ENCODE measurements around the gene COA1. TPM values are rescaled to one million over a fixed set of nuclear protein-coding genes. Genes with fewer than 3 reads are reported as not detected.

The COA1 gene
- total RNA-seq, 1 donor from 2014 or later = 47.9 TPM

DNA sequence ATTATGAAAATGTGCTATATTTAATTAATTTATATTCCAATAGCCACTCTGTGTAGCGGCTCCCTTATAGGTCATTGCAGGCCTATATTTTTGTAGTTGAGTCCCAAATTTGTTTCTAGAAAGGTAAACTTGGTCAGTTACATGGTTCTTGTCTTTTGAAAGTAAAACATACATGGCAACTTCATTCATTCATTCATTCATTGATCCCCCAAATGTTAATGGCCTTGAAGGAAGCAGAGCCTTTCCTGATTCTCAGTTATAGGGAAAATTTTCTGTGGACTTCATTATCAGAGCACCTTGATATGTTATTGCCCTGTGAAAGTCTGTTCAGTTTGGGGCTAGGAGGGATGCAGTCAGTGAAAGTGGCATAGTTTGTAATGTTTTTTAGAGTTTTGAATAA, 32.1 kb upstream of the COA1 start:
- Histone ChIP-seq H3K4me1 (peaks cover 40% of the 10 kb centered on the region), H3K36me3 (no peaks in the 10 kb centered on the region), H3K27ac (no peak overlapping the region), H3K4me3 (no peak overlapping the region), H3K9me3 (no peaks in the 10 kb centered on the region), H3K27me3 (no peaks in the 10 kb centered on the region)
- DNase-seq = no peak
- no peak for ATAC-seq
- intact Hi-C loops (cut with DNase I) = no loop called here
- TF ChIP-seq, protein P1, sequence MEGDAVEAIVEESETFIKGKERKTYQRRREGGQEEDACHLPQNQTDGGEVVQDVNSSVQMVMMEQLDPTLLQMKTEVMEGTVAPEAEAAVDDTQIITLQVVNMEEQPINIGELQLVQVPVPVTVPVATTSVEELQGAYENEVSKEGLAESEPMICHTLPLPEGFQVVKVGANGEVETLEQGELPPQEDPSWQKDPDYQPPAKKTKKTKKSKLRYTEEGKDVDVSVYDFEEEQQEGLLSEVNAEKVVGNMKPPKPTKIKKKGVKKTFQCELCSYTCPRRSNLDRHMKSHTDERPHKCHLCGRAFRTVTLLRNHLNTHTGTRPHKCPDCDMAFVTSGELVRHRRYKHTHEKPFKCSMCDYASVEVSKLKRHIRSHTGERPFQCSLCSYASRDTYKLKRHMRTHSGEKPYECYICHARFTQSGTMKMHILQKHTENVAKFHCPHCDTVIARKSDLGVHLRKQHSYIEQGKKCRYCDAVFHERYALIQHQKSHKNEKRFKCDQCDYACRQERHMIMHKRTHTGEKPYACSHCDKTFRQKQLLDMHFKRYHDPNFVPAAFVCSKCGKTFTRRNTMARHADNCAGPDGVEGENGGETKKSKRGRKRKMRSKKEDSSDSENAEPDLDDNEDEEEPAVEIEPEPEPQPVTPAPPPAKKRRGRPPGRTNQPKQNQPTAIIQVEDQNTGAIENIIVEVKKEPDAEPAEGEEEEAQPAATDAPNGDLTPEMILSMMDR (IDR thresholded peaks at IDR 0.05) = no peak

DNA sequence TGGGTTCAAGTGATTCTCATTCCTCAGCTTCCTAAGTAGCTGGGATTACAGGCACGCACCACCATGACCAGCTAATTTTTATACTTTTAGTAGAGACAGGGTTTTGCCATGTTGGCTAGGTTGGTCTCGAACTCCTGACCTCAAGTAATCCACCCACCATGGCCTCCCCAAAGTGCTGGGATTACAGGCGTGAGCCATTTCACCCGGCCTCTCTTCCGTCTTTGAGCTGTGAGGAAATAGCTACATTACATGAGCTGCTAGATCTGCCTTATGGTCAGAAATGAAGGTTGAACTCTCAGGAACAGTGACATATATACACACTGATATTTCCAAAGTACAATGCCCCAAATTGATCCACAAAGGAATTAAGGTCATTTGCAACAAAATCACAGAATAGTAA, 31.5 kb upstream of the COA1 start:
- peaks cover 40% of the 10 kb centered on the region for H3K4me1 ChIP-seq
- H3K27me3 ChIP-seq = no peaks in the 10 kb centered on the region
- no peaks in the 10 kb centered on the region for H3K9me3 ChIP-seq
- DNase-seq (no peak), ATAC-seq (no peak)
- TF ChIP-seq, protein P1 (IDR thresholded peaks at IDR 0.05) = no peak
- H3K36me3 ChIP-seq = no peaks in the 10 kb centered on the region
- H3K4me3 ChIP-seq = no peak overlapping the region
- no peak overlapping the region for H3K27ac ChIP-seq
- intact Hi-C loops (cut with DNase I) = no loop called here

DNA sequence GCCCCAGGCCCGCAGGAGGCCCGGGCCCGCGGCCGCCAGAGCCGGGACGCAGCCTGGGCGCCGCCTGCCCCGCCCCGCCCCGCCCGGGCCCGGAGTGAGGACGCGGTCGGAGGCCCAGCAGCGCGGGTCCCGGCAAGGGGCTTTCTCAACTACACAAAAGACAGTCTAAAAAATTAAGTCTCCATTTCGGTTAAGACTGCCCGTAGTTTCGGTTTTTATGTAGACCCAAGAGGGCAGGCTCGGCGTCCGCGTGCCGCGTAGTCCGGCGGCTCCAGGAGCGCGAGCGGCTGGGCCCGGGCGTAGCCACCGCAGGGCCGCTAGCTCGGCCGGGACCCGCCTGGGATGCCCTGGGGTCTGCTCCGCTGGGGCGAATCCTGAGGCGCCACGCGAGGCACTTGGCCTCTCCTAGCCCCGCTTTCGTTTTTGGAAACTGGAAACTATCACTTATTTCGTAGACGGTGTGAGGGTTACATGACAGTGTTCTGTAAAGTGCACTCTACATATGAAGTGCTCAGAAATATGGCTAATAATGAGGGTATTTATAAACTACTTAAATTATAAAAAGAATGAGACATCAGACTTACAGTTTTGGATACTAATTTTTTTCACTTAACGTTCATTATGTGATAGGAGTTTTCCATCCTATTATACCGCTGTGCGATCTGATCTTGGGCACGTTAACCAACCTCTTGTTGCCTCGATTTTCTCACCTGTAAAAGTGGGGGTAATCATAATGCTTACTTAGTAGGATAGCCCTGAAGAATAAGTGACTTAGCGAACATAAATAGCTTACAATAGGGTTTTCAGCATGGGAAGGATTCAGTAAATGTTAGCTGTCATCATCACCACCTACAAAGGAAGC, 29.7 kb upstream of the COA1 start:
- intact Hi-C loops (cut with DNase I) = no loop called here
- no peaks in the 10 kb centered on the region for H3K9me3 ChIP-seq
- H3K36me3 ChIP-seq = no peaks in the 10 kb centered on the region
- peak overlapping the region; percentile 87 for H3K27ac ChIP-seq
- peaks cover 31% of the 10 kb centered on the region for H3K4me1 ChIP-seq
- H3K4me3 ChIP-seq = peak overlapping the region; percentile 84
- ATAC-seq = peak; percentile 80
- no peak for DNase-seq
- TF ChIP-seq, protein P1 (IDR thresholded peaks at IDR 0.05) = no peak
- no peaks in the 10 kb centered on the region for H3K27me3 ChIP-seq

DNA sequence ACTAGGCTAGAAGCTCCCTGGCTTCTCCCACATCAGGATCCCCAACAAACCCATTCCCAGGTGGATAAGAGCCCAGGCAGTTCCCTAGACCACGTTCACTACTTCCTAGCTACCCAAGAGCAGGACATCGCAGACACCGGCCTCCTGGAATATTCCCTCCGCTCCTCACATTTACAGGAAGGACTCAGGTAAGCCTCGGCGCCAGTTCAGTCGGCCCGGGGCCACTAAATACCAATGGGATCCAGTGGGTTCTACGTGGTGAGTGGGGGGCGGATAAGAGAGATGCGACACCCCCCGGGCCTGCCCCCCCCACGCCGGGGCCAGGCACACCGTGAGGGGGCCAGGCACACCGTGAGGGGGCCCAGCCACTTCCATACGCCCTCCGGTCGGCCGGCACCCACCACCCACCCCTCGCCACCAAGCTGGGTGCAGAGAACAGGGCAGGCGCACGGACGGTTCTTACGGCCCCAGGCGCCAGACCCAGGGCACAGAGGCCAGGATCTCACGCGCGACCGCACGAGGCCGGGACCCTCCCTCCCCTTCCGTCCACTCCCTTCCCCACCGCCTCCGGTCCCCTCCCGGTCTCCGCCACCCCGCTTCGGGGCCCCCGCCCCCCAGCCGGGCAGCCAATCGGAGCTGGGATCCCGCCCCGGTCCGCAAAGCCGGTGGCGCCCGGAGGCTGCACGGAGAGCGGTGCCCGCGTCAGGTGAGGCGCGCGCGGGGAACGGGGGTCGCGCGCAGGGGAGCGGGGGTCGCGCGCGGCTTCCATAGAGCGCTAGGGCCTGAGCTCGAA, 28.9 kb upstream of the COA1 start, which contains the start of gene BLVRA:
Gene BLVRA (plus strand): TSS at position 652 of the 793 bp plus-strand sequence. CDS start 12,479 bp downstream, outside the sequence.
- peak; percentile 93 for DNase-seq
- no peaks in the 10 kb centered on the region for H3K27me3 ChIP-seq
- peak within 1 kb of the TSS; percentile 87 for H3K27ac ChIP-seq
- no peaks in the 10 kb centered on the region for H3K36me3 ChIP-seq
- peak; percentile 95 for ATAC-seq
- intact Hi-C loops (cut with DNase I) = no loop called here
- TF ChIP-seq, protein P1 (IDR thresholded peaks at IDR 0.05) = no peak
- peak within 1 kb of the TSS; percentile 84 for H3K4me3 ChIP-seq
- H3K9me3 ChIP-seq = no peaks in the 10 kb centered on the region
- peaks cover 24% of the 10 kb centered on the region for H3K4me1 ChIP-seq

DNA sequence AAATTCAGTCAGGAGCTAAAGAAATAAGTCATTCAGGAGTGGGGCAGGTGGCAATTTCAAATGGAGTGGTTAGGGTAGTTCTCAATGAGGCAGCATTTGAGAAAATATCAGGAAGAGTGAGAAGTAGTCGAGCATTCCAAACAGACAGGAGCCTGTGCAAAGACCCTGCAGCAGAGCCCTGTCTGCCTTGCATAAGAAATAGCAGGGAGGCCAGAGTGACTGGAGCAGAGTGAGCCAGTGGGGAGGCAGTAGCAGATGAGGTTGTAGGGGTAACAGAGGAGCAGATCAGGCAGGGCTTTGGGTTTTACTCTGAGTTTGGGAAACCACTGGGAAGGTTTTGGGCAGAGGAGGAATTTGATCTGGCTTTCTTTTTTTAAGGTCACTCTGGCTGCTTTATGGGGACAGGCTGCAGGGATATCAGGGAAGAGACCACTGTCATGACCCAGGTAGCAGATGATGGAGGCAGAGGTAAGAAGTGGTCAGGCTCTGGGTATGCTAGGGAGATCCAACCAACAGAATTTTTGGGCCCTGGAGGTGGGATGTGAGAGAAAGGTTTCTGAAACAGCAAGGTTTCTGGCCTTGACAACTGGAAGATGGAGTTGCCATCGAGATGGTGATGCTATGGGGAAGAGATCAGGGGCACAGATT, 27.9 kb upstream of the COA1 start:
- no peaks in the 10 kb centered on the region for H3K36me3 ChIP-seq
- no peak overlapping the region for H3K27ac ChIP-seq
- H3K4me1 ChIP-seq = peaks cover 13% of the 10 kb centered on the region
- TF ChIP-seq, protein P1 (IDR thresholded peaks at IDR 0.05) = no peak
- no peak overlapping the region for H3K4me3 ChIP-seq
- ATAC-seq (no peak), DNase-seq (no peak)
- intact Hi-C loops (cut with DNase I) = no loop called here
- no peaks in the 10 kb centered on the region for H3K27me3 ChIP-seq
- H3K9me3 ChIP-seq = no peaks in the 10 kb centered on the region
